Erythroblast (primary cell): Measurements from ENCODE around the gene PDGFA.

Experiments used
- GATA1 ChIP-seq: IDR thresholded peaks from 2 replicates; pipeline ENCODE4 v1.6.1; 2011; ENCODE audit warnings: low read depth, mild to moderate bottlenecking, control low read depth, low read length, moderate library complexity
- POLR2A ChIP-seq: IDR thresholded peaks from 2 replicates; pipeline ENCODE4 v1.6.1; 2011; ENCODE audit warnings: mild to moderate bottlenecking, low read length

- TF ChIP-seq POLR2A (no peak), GATA1 (no peak)
Measured at GRCh38 chr7:542713-543500, 23.3 kb upstream of the PDGFA start.
